Measurements from ENCODE around the gene SPO11. TPM values are rescaled to one million over a fixed set of nuclear protein-coding genes. Genes with fewer than 3 reads are reported as not detected.

Gene SPO11
- polyA plus RNA-seq, 1 donor from 2014 or later: not detected

DNA sequence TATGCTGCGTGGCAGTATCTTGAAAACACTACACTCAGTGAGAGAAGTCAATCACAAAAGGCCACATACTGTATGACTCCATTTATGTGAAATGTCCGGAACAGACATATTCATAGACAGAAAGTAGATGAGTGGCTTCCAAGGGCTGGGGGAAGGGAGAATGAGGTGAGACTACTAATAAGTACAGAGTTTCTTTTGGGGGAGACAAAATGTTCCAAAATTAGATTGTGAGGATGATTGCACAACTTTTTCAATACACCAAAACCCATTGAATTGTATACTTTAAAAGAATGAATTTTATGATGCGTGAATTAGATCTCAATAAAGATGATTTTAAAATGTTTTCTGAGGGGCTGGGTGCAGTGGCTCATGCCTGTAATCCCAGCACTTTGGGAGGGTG, 9.2 kb upstream of the SPO11 start:
- H3K4me3 ChIP-seq (ENCODE audit: low read length): no peak overlapping the region
- no peak overlapping the region for H3K9ac ChIP-seq (ENCODE audit: low read length)
- no peaks in the 10 kb centered on the region for H3K27me3 ChIP-seq (ENCODE audit: insufficient read depth, low read depth, low read length)
- TF ChIP-seq EZH2 (IDR thresholded peaks at IDR 0.05; ENCODE audit: borderline replicate concordance, insufficient read depth, low read length, poor library complexity, severe bottlenecking): no peak
- TF ChIP-seq POLR2AphosphoS5 (IDR thresholded peaks at IDR 0.05): no peak
- no peak for TF ChIP-seq SMC3 (conservative IDR thresholded peaks at IDR 0.05; ENCODE audit: poor library complexity)
- no peak for TF ChIP-seq EP300 (conservative IDR thresholded peaks at IDR 0.05; ENCODE audit: poor library complexity, severe bottlenecking)
- no peak for TF ChIP-seq RAD21 (conservative IDR thresholded peaks at IDR 0.05)
- TF ChIP-seq, protein P1, sequence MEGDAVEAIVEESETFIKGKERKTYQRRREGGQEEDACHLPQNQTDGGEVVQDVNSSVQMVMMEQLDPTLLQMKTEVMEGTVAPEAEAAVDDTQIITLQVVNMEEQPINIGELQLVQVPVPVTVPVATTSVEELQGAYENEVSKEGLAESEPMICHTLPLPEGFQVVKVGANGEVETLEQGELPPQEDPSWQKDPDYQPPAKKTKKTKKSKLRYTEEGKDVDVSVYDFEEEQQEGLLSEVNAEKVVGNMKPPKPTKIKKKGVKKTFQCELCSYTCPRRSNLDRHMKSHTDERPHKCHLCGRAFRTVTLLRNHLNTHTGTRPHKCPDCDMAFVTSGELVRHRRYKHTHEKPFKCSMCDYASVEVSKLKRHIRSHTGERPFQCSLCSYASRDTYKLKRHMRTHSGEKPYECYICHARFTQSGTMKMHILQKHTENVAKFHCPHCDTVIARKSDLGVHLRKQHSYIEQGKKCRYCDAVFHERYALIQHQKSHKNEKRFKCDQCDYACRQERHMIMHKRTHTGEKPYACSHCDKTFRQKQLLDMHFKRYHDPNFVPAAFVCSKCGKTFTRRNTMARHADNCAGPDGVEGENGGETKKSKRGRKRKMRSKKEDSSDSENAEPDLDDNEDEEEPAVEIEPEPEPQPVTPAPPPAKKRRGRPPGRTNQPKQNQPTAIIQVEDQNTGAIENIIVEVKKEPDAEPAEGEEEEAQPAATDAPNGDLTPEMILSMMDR (IDR thresholded peaks at IDR 0.05; ENCODE audit: poor library complexity, severe bottlenecking): no peak
- no peak for TF ChIP-seq MXI1 (conservative IDR thresholded peaks at IDR 0.05; ENCODE audit: poor library complexity, severe bottlenecking)
- TF ChIP-seq TAF1 (IDR thresholded peaks at IDR 0.05; ENCODE audit: low read depth): no peak
- TF ChIP-seq, protein P2, sequence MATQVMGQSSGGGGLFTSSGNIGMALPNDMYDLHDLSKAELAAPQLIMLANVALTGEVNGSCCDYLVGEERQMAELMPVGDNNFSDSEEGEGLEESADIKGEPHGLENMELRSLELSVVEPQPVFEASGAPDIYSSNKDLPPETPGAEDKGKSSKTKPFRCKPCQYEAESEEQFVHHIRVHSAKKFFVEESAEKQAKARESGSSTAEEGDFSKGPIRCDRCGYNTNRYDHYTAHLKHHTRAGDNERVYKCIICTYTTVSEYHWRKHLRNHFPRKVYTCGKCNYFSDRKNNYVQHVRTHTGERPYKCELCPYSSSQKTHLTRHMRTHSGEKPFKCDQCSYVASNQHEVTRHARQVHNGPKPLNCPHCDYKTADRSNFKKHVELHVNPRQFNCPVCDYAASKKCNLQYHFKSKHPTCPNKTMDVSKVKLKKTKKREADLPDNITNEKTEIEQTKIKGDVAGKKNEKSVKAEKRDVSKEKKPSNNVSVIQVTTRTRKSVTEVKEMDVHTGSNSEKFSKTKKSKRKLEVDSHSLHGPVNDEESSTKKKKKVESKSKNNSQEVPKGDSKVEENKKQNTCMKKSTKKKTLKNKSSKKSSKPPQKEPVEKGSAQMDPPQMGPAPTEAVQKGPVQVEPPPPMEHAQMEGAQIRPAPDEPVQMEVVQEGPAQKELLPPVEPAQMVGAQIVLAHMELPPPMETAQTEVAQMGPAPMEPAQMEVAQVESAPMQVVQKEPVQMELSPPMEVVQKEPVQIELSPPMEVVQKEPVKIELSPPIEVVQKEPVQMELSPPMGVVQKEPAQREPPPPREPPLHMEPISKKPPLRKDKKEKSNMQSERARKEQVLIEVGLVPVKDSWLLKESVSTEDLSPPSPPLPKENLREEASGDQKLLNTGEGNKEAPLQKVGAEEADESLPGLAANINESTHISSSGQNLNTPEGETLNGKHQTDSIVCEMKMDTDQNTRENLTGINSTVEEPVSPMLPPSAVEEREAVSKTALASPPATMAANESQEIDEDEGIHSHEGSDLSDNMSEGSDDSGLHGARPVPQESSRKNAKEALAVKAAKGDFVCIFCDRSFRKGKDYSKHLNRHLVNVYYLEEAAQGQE (IDR thresholded peaks at IDR 0.05; ENCODE audit: borderline replicate concordance): no peak
- no peak overlapping the region for H2AFZ ChIP-seq (ENCODE audit: low read depth, low read length)
- no peak overlapping the region for H3K4me2 ChIP-seq (ENCODE audit: low read length)
- H3K79me2 ChIP-seq (replicated peaks; ENCODE audit: insufficient read depth, low read length): no peaks in the 10 kb centered on the region
- H3K9me3 ChIP-seq (ENCODE audit: low read length): no peaks in the 10 kb centered on the region
- H3F3A ChIP-seq (ENCODE audit: insufficient read depth, low read length, poor library complexity, severe bottlenecking): no peaks in the 10 kb centered on the region
- no peaks in the 10 kb centered on the region for H4K20me1 ChIP-seq (ENCODE audit: insufficient read depth)
- no peaks in the 10 kb centered on the region for H3K9me2 ChIP-seq (ENCODE audit: insufficient read depth, low read length)
- no peak overlapping the region for H3K27ac ChIP-seq (ENCODE audit: low read length)
- no peaks in the 10 kb centered on the region for H3K36me3 ChIP-seq (ENCODE audit: insufficient read depth, low read length)

DNA sequence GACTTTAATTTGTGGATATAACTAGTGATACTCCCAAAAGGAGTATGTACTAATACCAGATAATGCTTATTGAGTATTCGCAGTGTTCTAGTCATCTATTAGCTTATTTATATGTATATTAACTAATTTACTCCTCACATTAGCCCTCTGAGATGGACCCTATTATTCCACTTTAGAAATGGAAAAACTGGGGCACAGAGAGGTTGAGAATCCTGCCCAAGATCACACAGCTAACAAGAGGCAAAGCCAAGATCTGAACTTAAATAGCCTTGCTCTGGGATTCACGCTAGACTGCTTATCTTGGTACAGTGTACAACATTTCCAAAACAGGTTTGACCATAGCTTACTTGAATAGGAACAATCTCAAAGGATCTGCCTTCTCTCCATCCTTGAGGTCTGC, 8.5 kb upstream of the SPO11 start:
- H2AFZ ChIP-seq (ENCODE audit: low read depth, low read length): no peak overlapping the region
- H3K4me2 ChIP-seq (ENCODE audit: low read length): no peak overlapping the region
- no peak for TF ChIP-seq MXI1 (conservative IDR thresholded peaks at IDR 0.05; ENCODE audit: poor library complexity, severe bottlenecking)
- no peak for TF ChIP-seq POLR2AphosphoS5 (IDR thresholded peaks at IDR 0.05)
- TF ChIP-seq TAF1 (IDR thresholded peaks at IDR 0.05; ENCODE audit: low read depth): no peak
- TF ChIP-seq EZH2 (IDR thresholded peaks at IDR 0.05; ENCODE audit: borderline replicate concordance, insufficient read depth, low read length, poor library complexity, severe bottlenecking): no peak
- no peak for TF ChIP-seq EP300 (conservative IDR thresholded peaks at IDR 0.05; ENCODE audit: poor library complexity, severe bottlenecking)
- TF ChIP-seq RAD21 (conservative IDR thresholded peaks at IDR 0.05): no peak
- TF ChIP-seq, protein P1 (IDR thresholded peaks at IDR 0.05; ENCODE audit: poor library complexity, severe bottlenecking): no peak
- TF ChIP-seq, protein P2 (IDR thresholded peaks at IDR 0.05; ENCODE audit: borderline replicate concordance): no peak
- no peak overlapping the region for H3K4me3 ChIP-seq (ENCODE audit: low read length)
- no peaks in the 10 kb centered on the region for H4K20me1 ChIP-seq (ENCODE audit: insufficient read depth)
- no peak overlapping the region for H3K9ac ChIP-seq (ENCODE audit: low read length)
- H3K9me3 ChIP-seq (ENCODE audit: low read length): no peaks in the 10 kb centered on the region
- no peaks in the 10 kb centered on the region for H3K9me2 ChIP-seq (ENCODE audit: insufficient read depth, low read length)
- no peak overlapping the region for H3K27ac ChIP-seq (ENCODE audit: low read length)
- H3K79me2 ChIP-seq (replicated peaks; ENCODE audit: insufficient read depth, low read length): no peaks in the 10 kb centered on the region
- no peaks in the 10 kb centered on the region for H3K27me3 ChIP-seq (ENCODE audit: insufficient read depth, low read depth, low read length)
- H3F3A ChIP-seq (ENCODE audit: insufficient read depth, low read length, poor library complexity, severe bottlenecking): no peaks in the 10 kb centered on the region
- H3K36me3 ChIP-seq (ENCODE audit: insufficient read depth, low read length): no peaks in the 10 kb centered on the region
